Liver (tissue), 4 donors: ENCODE data around the gene OR3A1. TPM values are rescaled to one million over a fixed set of nuclear protein-coding genes. Genes with fewer than 3 reads are reported as not detected.

Experiments
- polyA plus RNA-seq, 2 donors: library from polyadenylated mRNA; stranded (reverse) in 1 of 2; unstranded in 1 of 2; fragments of 200-250 nt in 1 of 2; fragments of >200 nt in 1 of 2; fragmentation: Nextera tagmentation in 1 of 2; extraction: Ambion mirVana in 1 of 2; gene quantifications; one replicate each; pipeline versions ENCODE4 v1.2.1 to v1.2.3, GENCODE V29; 2013 to 2015
- total RNA-seq, 2 donors: library from RNA; depleted of rRNA; stranded (reverse); fragments of >200 nt; gene quantifications; one replicate each; pipeline ENCODE4 v1.2.3, GENCODE V29; 2014
- donor health status: healthy.
- donor health status: healthy.
- donor health status: healthy.

Gene OR3A1
- total and polyA plus RNA-seq, 4 donors, result not detected

Other genes with a start within 250 kb of the OR3A1 start
- gene OR1D5, start 234.8 kb downstream of the OR3A1 start, total RNA-seq, result not detected
- not detected for gene OR1D5, start 234.8 kb downstream of the OR3A1 start, polyA plus RNA-seq
- gene OR1D2, start 193.9 kb downstream of the OR3A1 start, total RNA-seq, result not detected
- not detected for gene OR1D2, start 193.9 kb downstream of the OR3A1 start, polyA plus RNA-seq
- not detected for gene OR1G1, start 170.8 kb downstream of the OR3A1 start, total RNA-seq
- not detected for gene OR1G1, start 170.8 kb downstream of the OR3A1 start, polyA plus RNA-seq
- gene OR1A2, start 100.8 kb downstream of the OR3A1 start, total RNA-seq, result not detected
- gene OR1A2, start 100.8 kb downstream of the OR3A1 start, polyA plus RNA-seq, result not detected
- gene OR1A1, start 90.7 kb downstream of the OR3A1 start, total RNA-seq, result not detected
- not detected for gene OR1A1, start 90.7 kb downstream of the OR3A1 start, polyA plus RNA-seq
- gene OR3A2, start 87.9 kb upstream of the OR3A1 start, total RNA-seq, result not detected
- gene OR3A2, start 87.9 kb upstream of the OR3A1 start, polyA plus RNA-seq, result not detected
- not detected for gene OR1E1, start 100.0 kb upstream of the OR3A1 start, total RNA-seq
- not detected for gene OR1E1, start 100.0 kb upstream of the OR3A1 start, polyA plus RNA-seq
- not detected for gene OR3A3, start 113.0 kb upstream of the OR3A1 start, total RNA-seq
- gene OR3A3, start 113.0 kb upstream of the OR3A1 start, polyA plus RNA-seq, result not detected
- under 1 TPM in 1 of 2 donors, not detected in 1; 0.08 TPM for gene OR1E2, start 135.5 kb upstream of the OR3A1 start, total RNA-seq
- not detected for gene OR1E2, start 135.5 kb upstream of the OR3A1 start, polyA plus RNA-seq
- under 1 TPM; 0.19 to 0.42 TPM for gene SPATA22, start 173.5 kb upstream of the OR3A1 start, total RNA-seq
- under 1 TPM in 1 of 2 donors, not detected in 1; 0.89 TPM for gene SPATA22, start 173.5 kb upstream of the OR3A1 start, polyA plus RNA-seq
- 1 to 10 TPM in 1 of 2 donors, under 1 TPM in 1; 0.89 to 4.7 TPM for gene ASPA, start 177.6 kb upstream of the OR3A1 start, total RNA-seq
- gene ASPA, start 177.6 kb upstream of the OR3A1 start, polyA plus RNA-seq, result 1 to 10 TPM; 1.2 to 2.6 TPM